ENCODE results near the gene COPS7B.

The COPS7B gene

GRCh38 chr2:231856959-231857358, 70.7 kb downstream of the COPS7B start:
- no peak for DNase-seq (ENCODE audit: low read depth)
- H3K4me3 ChIP-seq (ENCODE audit: low read length) = no peak overlapping the region
- TF ChIP-seq, protein P1, sequence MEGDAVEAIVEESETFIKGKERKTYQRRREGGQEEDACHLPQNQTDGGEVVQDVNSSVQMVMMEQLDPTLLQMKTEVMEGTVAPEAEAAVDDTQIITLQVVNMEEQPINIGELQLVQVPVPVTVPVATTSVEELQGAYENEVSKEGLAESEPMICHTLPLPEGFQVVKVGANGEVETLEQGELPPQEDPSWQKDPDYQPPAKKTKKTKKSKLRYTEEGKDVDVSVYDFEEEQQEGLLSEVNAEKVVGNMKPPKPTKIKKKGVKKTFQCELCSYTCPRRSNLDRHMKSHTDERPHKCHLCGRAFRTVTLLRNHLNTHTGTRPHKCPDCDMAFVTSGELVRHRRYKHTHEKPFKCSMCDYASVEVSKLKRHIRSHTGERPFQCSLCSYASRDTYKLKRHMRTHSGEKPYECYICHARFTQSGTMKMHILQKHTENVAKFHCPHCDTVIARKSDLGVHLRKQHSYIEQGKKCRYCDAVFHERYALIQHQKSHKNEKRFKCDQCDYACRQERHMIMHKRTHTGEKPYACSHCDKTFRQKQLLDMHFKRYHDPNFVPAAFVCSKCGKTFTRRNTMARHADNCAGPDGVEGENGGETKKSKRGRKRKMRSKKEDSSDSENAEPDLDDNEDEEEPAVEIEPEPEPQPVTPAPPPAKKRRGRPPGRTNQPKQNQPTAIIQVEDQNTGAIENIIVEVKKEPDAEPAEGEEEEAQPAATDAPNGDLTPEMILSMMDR (conservative IDR thresholded peaks at IDR 0.05; ENCODE audit: low read depth, low read length) = no peak
